CMK (cell line): ENCODE data around the gene RERE.

Experiments used
- DNase-seq: peaks from one replicate; pipeline ENCODE4 v3.0.0-alpha.2; 2010; ENCODE audit warnings: low read depth

The RERE gene

GRCh38 chr1:8687538-8687937, 129.9 kb downstream of the RERE start:
- DNase-seq = no peak

GRCh38 chr1:8687039-8687438, 130.4 kb downstream of the RERE start:
- no peak for DNase-seq

GRCh38 chr1:8685463-8685862, 132.0 kb downstream of the RERE start:
- DNase-seq = no peak

GRCh38 chr1:8684590-8684989, 132.8 kb downstream of the RERE start:
- no peak for DNase-seq

GRCh38 chr1:8682573-8682972, 134.9 kb downstream of the RERE start:
- no peak for DNase-seq

GRCh38 chr1:8681911-8682310, 135.5 kb downstream of the RERE start:
- DNase-seq = no peak

- no peak for DNase-seq
Observed at GRCh38 chr1:8680664-8681650, 136.5 kb downstream of the RERE start.

GRCh38 chr1:8679929-8680663, 137.3 kb downstream of the RERE start:
- DNase-seq = no peak

GRCh38 chr1:8679395-8679800, 138.0 kb downstream of the RERE start:
- DNase-seq = no peak

- no peak for DNase-seq
Observed at GRCh38 chr1:8678673-8679394, 138.6 kb downstream of the RERE start.

GRCh38 chr1:8677782-8678181, 139.7 kb downstream of the RERE start:
- DNase-seq = no peak

GRCh38 chr1:8676813-8677212, 140.6 kb downstream of the RERE start:
- DNase-seq = no peak

- no peak for DNase-seq
Observed at GRCh38 chr1:8676072-8676471, 141.4 kb downstream of the RERE start.

GRCh38 chr1:8674912-8675311, 142.5 kb downstream of the RERE start:
- no peak for DNase-seq

GRCh38 chr1:8674481-8674880, 143.0 kb downstream of the RERE start:
- DNase-seq = no peak

- DNase-seq = peak; percentile 42
Observed at GRCh38 chr1:8671306-8671917, 146.0 kb downstream of the RERE start.

GRCh38 chr1:8670371-8670818, 147.0 kb downstream of the RERE start:
- DNase-seq = no peak

GRCh38 chr1:8669606-8670335, 147.7 kb downstream of the RERE start:
- DNase-seq = no peak

GRCh38 chr1:8667869-8668594, 149.4 kb downstream of the RERE start:
- DNase-seq = no peak

GRCh38 chr1:8666389-8667167, 150.9 kb downstream of the RERE start:
- DNase-seq = no peak
